Measurements from ENCODE around the gene SURF2. TPM values are rescaled to one million over a fixed set of nuclear protein-coding genes. Genes with fewer than 3 reads are reported as not detected.

SURF2 gene
- total RNA-seq, 4 donors from 2014 or later = 8.4 to 25.5 (median 13.4) TPM

- DNase-seq (ENCODE audit: low spot score) (no peak), ATAC-seq (ENCODE audit: low FRiP score) (no peak)
- no peak for TF ChIP-seq CTCF (IDR thresholded peaks at IDR 0.05)
Measured at GRCh38 chr9:133402689-133403088, 46.3 kb downstream of the SURF2 start.

- no peak for ATAC-seq (ENCODE audit: low FRiP score)
Measured at GRCh38 chr9:133403766-133404453, 47.6 kb downstream of the SURF2 start.

DNA sequence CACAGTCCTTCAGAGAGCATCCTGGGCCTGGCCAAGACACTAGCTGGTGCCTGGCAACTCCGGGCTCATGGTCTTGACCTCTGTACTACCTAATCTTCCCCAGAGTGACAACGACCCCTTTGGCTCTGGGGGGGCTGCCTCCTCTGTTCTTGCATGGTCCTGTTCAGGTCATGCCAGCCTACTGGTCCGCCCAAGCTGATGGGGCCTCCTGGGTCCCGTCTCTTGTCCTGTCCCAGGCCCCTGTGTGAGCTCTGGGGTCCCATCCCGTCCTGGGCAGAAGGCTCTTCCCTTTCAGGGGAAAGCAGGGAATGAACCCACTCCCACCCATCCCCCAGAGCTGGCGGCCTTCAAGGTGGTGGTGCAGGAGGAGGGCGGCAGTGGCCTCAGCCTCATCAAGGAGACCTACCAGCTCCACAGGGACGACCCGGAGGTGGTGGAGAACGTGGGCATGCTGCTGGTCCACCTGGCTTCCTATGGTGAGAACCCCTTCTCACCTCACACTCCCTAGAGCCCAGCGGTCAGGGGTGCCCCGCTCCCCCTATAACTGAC lies 48.2 kb downstream of the SURF2 start:
- DNase-seq (ENCODE audit: low spot score) = no peak
- no peak for ATAC-seq (ENCODE audit: low FRiP score)

More at GRCh38 chr9:133403766-133404453, 47.6 kb downstream of the SURF2 start:
- no peak for TF ChIP-seq CTCF (IDR thresholded peaks at IDR 0.05)
- DNase-seq (ENCODE audit: low spot score) = no peak

GRCh38 chr9:133405508-133406438 lies 49.4 kb downstream of the SURF2 start:
- no peak for TF ChIP-seq CTCF (IDR thresholded peaks at IDR 0.05)
- DNase-seq (ENCODE audit: low spot score) (no peak), ATAC-seq (ENCODE audit: low FRiP score) (peak; percentile 26)

More for the DNA sequence above, 48.2 kb downstream of the SURF2 start:
- TF ChIP-seq CTCF (IDR thresholded peaks at IDR 0.05) = no peak

DNA sequence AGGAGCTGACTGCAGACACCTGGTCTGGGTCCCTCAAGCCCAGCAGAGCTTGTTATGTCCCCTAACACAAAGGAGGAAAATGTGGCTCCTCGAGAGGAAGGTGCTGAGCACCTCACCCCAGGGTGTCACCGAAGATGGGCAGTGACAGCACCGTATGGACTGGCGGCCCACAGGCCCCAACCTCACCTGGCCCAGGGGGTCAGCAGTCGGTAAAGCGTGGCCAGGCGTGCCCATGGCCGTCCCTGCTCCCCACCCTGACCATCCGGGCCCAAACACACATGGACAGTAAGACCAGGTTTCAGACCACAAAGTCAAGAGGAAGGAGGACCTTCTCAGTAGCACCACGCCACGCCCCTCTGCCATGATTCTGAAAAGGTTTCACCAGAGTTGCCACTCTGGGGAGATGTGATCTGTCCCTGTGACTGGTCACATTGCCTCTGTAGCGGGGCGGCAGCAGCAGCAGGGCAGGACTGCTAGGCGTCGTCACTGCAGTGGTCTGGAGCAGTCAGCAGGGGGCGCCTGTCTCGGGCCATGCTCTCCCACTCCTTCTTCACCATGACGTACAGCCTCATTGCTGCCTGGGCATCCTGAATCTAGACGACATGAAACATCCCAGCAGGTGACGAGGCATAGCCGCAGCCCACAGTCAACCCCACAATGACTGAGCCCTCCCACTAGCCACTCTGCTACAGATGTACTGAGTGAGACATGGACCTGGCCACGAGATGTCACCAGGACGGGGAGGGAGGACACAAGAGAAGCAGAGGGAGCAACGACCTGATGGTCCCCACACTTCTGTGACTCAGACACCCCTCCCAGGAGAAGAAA lies 50.3 kb downstream of the SURF2 start:
- peak; percentile 74 for ATAC-seq (ENCODE audit: low FRiP score)
- DNase-seq (ENCODE audit: low spot score) = peak; percentile 58
- TF ChIP-seq CTCF (IDR thresholded peaks at IDR 0.05) = peak in 2 of 3 donors; percentile 5 to 84

DNA sequence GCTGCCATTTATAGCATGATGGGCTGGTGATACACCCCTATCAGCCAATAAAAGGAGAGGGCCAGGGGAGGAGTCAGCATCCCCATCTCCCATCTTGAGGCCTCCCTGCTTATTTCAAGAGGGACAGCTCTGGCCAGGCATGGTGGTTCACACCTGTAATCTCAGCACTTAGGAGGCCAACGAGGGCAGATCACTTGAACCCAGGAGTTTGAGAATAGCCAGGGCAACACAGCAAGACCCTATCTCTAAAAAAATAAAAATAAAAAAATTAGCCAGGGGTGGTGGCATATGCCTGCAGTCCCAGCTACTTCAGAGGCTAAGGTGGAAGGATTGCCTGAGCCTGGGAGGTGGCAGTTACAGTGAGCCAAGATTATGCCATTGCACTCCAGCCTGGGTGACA lies 51.7 kb downstream of the SURF2 start:
- no peak for TF ChIP-seq CTCF (IDR thresholded peaks at IDR 0.05)
- DNase-seq (ENCODE audit: low spot score) (no peak), ATAC-seq (ENCODE audit: low FRiP score) (no peak)
